Measurements from ENCODE around the gene DICER1.
"Not testable (repeated sequence)": the region's sequence is repeated elsewhere in the genome, so short reads cannot be mapped to it uniquely, and the experiment has no call there.

- not testable (repeated sequence) for TF ChIP-seq CTCF, POLR2A (IDR thresholded peaks at IDR 0.05)
Observed at GRCh38 chr14:95175670-95176069, 18.3 kb upstream of the DICER1 start.
